K562 (cell line): ENCODE measurements around the gene AMDHD2. TPM values are rescaled to one million over a fixed set of nuclear protein-coding genes. Genes with fewer than 3 reads are reported as not detected.
A peak's percentile ranks its signal among the peaks of the same experiment; 100 is the strongest.

Experiments used
- ARID3B ChIP-seq: fragments of 250-450 bp; sonication (Bioruptor Pico); IDR thresholded peaks from 2 replicates; pipeline ENCODE4 v1.4.0; 2020; ENCODE audit warnings: borderline replicate concordance
- ARID4B ChIP-seq: sonication (generic); formaldehyde crosslinking; IDR thresholded peaks from 2 replicates; pipeline ENCODE4 v1.8.0; 2022; ENCODE audit warnings: mild to moderate bottlenecking, missing genetic modification reagents
- C11orf30 ChIP-seq: fragments of 450-650 bp; IDR thresholded peaks from 2 replicates; pipeline ENCODE4 v1.6.1; 2016; ENCODE audit warnings: low read depth, mild to moderate bottlenecking
- ETV6 ChIP-seq, 3 experiments: fragments of 150-350 bp in 1 of 3; sonication (generic) in 1 of 3; formaldehyde crosslinking in 1 of 3; IDR thresholded peaks; 2 replicates each; pipeline versions ENCODE4 v1.6.1 to v1.8.0; 2014 to 2022; ENCODE audit warnings: borderline replicate concordance in 2 of 3, low read depth in 2 of 3, antibody characterized with exemption in 1 of 3, low read length in 1 of 3, mild to moderate bottlenecking in 1 of 3, missing genetic modification reagents in 1 of 3
- HNRNPH1 ChIP-seq: fragments of 200-400 bp; formaldehyde crosslinking; optimal IDR thresholded peaks from 2 replicates; pipeline ENCODE3; 2017; ENCODE audit warnings: low read depth, mild to moderate bottlenecking, low read length, moderate library complexity
- IFI16 ChIP-seq: fragments of 250-450 bp; sonication (Bioruptor Pico); IDR thresholded peaks from 2 replicates; pipeline ENCODE4 v2.1.2; 2022; ENCODE audit warnings: mild to moderate bottlenecking, inconsistent platforms
- KAT7 ChIP-seq: sonication (generic); formaldehyde crosslinking; IDR thresholded peaks from 2 replicates; pipeline ENCODE4 v1.8.0; 2022; ENCODE audit warnings: missing genetic modification reagents, mild to moderate bottlenecking, borderline replicate concordance
- MTA1 ChIP-seq: fragments of 450-650 bp; IDR thresholded peaks from 2 replicates; pipeline ENCODE4 v1.6.1; 2017; ENCODE audit warnings: borderline replicate concordance
- MYBL2 ChIP-seq, 2 experiments: fragments of 450-650 bp in 1 of 2; sonication (generic) in 1 of 2; formaldehyde crosslinking in 1 of 2; IDR thresholded peaks; 2 replicates each; pipeline versions ENCODE4 v1.6.1 to v1.8.1; 2017 to 2022; ENCODE audit warnings: borderline replicate concordance in 1 of 2, inconsistent platforms in 1 of 2, low read depth in 1 of 2, mild to moderate bottlenecking in 1 of 2, missing genetic modification reagents in 1 of 2, moderate library complexity in 1 of 2
- NCOA6 ChIP-seq: fragments of 450-650 bp; IDR thresholded peaks from 2 replicates; pipeline ENCODE4 v1.6.1; 2017; ENCODE audit warnings: mild to moderate bottlenecking
- NR3C1 ChIP-seq: sonication (generic); formaldehyde crosslinking; IDR thresholded peaks from 2 replicates; pipeline ENCODE4 v1.8.1; 2022; ENCODE audit warnings: missing genetic modification reagents
- NUFIP1 ChIP-seq: fragments of 450-650 bp; IDR thresholded peaks from 2 replicates; pipeline ENCODE4 v1.6.1; 2018; ENCODE audit not compliant: partially characterized antibody
- PHF21A ChIP-seq: fragments of 450-650 bp; IDR thresholded peaks from 2 replicates; pipeline ENCODE4 v1.6.1; 2017; ENCODE audit warnings: low read depth, borderline replicate concordance
- RAD21 ChIP-seq, 2 experiments: fragments of 250-450 bp in 1 of 2; fragments of 450-650 bp in 1 of 2; sonication (Bioruptor Pico) in 1 of 2; formaldehyde crosslinking in 1 of 2; IDR thresholded peaks in 1 of 2; conservative IDR thresholded peaks in 1 of 2; 2 replicates each; pipeline versions ENCODE4 v1.4.0 to v1.8.0; 2020 to 2022; ENCODE audit warnings: mild to moderate bottlenecking in 2 of 2, moderate library complexity in 1 of 2
- YY1 ChIP-seq, 3 experiments: IDR thresholded peaks; 2 replicates each; pipeline ENCODE4 v1.6.1; 2011; ENCODE audit warnings: low read length in 2 of 3, mild to moderate bottlenecking in 2 of 3, moderate library complexity in 2 of 3, borderline replicate concordance in 1 of 3, control low read depth in 1 of 3, low read depth in 1 of 3; ENCODE audit not compliant: insufficient read depth in 3 of 3, insufficient replicate concordance in 2 of 3, control insufficient read depth in 1 of 3, insufficient read length in 1 of 3; ENCODE audit errors: extremely low read depth in 1 of 3
- ZNF354B ChIP-seq: fragments of 250-450 bp; sonication (Bioruptor Pico); IDR thresholded peaks from 2 replicates; pipeline ENCODE4 v1.4.0; 2020
- ZNF740 ChIP-seq, 3 experiments: fragments of 200-800 bp in 1 of 3; sonication (Bioruptor generic) in 1 of 3; sonication (generic) in 1 of 3; formaldehyde crosslinking in 1 of 3; IDR thresholded peaks; 2 replicates each; pipeline versions ENCODE4 v1.6.1 to v1.8.0; 2016 to 2022; ENCODE audit warnings: mild to moderate bottlenecking in 2 of 3, missing compliant biosample characterization in 2 of 3, missing genetic modification characterization in 2 of 3, missing genetic modification reagents in 1 of 3
- polyA plus RNA-seq, 8 experiments: library from polyadenylated mRNA; depleted of rRNA in 4 of 8; stranded (reverse) in 5 of 8; unstranded in 3 of 8; fragments of >200 nt; fragmentation: Nextera tagmentation in 2 of 8; fragmentation: Illumina TruSeq in 1 of 8; extraction: Ambion mirVana in 2 of 8; extraction: Trizol in 1 of 8; gene quantifications; 2 replicates each; pipeline versions ENCODE4 v1.2.1 to v1.2.3, GENCODE V29; 2011 to 2014; ENCODE audit warnings: inconsistent platforms in 1 of 8, missing spikeins in 1 of 8
- total RNA-seq, 7 experiments: library from RNA; depleted of rRNA in 6 of 7; stranded (reverse); fragments of >200 nt in 6 of 7; fragmentation: Illumina TruSeq in 2 of 7; extraction: Trizol in 2 of 7; gene quantifications; 2 replicates each; pipeline versions ENCODE4 v1.2.1 to v1.2.3, GENCODE V29; 2011 to 2021; ENCODE audit warnings: low replicate concordance in 1 of 7

AMDHD2 gene
- total and polyA plus RNA-seq, 9 of the 15 experiments (the other 6 are each of a cell fraction or from before 2014, with no cell fraction given), result 0.38 to 56.9 (median 18.3) TPM; not detected in 1

- peak in 1 of 3 experiments; percentile 22 for TF ChIP-seq YY1 (IDR thresholded peaks at IDR 0.05; ENCODE audit: borderline replicate concordance in 1 of 3, control insufficient read depth in 1 of 3, extremely low read depth in 1 of 3, insufficient read depth in 3 of 3, insufficient read length in 1 of 3, insufficient replicate concordance in 2 of 3, low read depth in 1 of 3, low read length in 2 of 3)
- TF ChIP-seq C11orf30, result no peak
- no peak for TF ChIP-seq MTA1
- TF ChIP-seq RAD21 (CRISPR knock-in tag; conservative IDR thresholded peaks at IDR 0.05 in 1 of 2, IDR thresholded peaks at IDR 0.05 in 1 of 2), result no peak
- no peak for TF ChIP-seq NUFIP1
- TF ChIP-seq NCOA6, result no peak
- no peak for TF ChIP-seq ETV6 (IDR thresholded peaks at IDR 0.05; ENCODE audit: borderline replicate concordance in 1 of 2, low read depth in 2 of 2, low read length in 1 of 2)
- TF ChIP-seq ETV6 (CRISPR knock-in tag; IDR thresholded peaks at IDR 0.05; ENCODE audit: borderline replicate concordance), result no peak
- 0 out of 2 replicates have a peak, but pooled peaks have one; percentile 14 for TF ChIP-seq NR3C1 (CRISPR knock-in tag)
- no peak for TF ChIP-seq IFI16
- no peak for TF ChIP-seq MYBL2 (IDR thresholded peaks at IDR 0.05; ENCODE audit: low read depth)
- TF ChIP-seq MYBL2 (CRISPR knock-in tag; IDR thresholded peaks at IDR 0.05; ENCODE audit: borderline replicate concordance), result no peak
- no peak for TF ChIP-seq ARID3B (CRISPR knock-in tag)
- peak; percentile 47; the same call in 1 of the 2 replicates for TF ChIP-seq KAT7 (CRISPR knock-in tag)
- TF ChIP-seq ARID4B (CRISPR knock-in tag), result peak; percentile 16
- 0 out of 2 replicates have a peak, but pooled peaks have one; percentile 16 for TF ChIP-seq ZNF740 (CRISPR knock-in tag; IDR thresholded peaks at IDR 0.05)
- TF ChIP-seq ZNF740 (tag; IDR thresholded peaks at IDR 0.05), result no peak
- no peak for TF ChIP-seq HNRNPH1
- TF ChIP-seq ZNF354B (CRISPR knock-in tag), result no peak
- no peak for TF ChIP-seq PHF21A
Measured at GRCh38 chr16:2514333-2515179, 5.6 kb upstream of the AMDHD2 start (continued).
